HG03521 (cell line): Measurements from ENCODE around the gene UNKL.

Experiments
- ATAC-seq: cut with Tn5 transposase; IDR thresholded peaks from one replicate; pipeline ENCODE4 v1.9.1; 2021; ENCODE audit warnings: mild to moderate bottlenecking, moderate library complexity; ENCODE audit not compliant: unreplicated experiment

UNKL gene

GRCh38 chr16:1342526-1343427, 71.7 kb downstream of the UNKL start:
- ATAC-seq, result peak; percentile 76

- no peak for ATAC-seq
Observed at GRCh38 chr16:1341495-1342420, 72.7 kb downstream of the UNKL start.

- ATAC-seq, result no peak
Observed at GRCh38 chr16:1340730-1341494, 73.6 kb downstream of the UNKL start.

GRCh38 chr16:1338855-1339675, 75.4 kb downstream of the UNKL start:
- no peak for ATAC-seq

GRCh38 chr16:1338119-1338730, 76.3 kb downstream of the UNKL start:
- ATAC-seq, result no peak

- ATAC-seq, result no peak
Observed at GRCh38 chr16:1337486-1337885, 77.0 kb downstream of the UNKL start.

- no peak for ATAC-seq
Observed at GRCh38 chr16:1336619-1337018, 77.9 kb downstream of the UNKL start.

GRCh38 chr16:1335996-1336395, 78.5 kb downstream of the UNKL start:
- no peak for ATAC-seq

GRCh38 chr16:1335211-1335971, 79.1 kb downstream of the UNKL start:
- ATAC-seq, result no peak

GRCh38 chr16:1334739-1335138, 79.8 kb downstream of the UNKL start:
- no peak for ATAC-seq

- ATAC-seq, result no peak
Observed at GRCh38 chr16:1333854-1334700, 80.4 kb downstream of the UNKL start.

GRCh38 chr16:1333149-1333812, 81.2 kb downstream of the UNKL start, which contains the start of gene BAIAP3:
TSS of gene BAIAP3 (plus strand) at chr16:1333645. CDS start at chr16:1338550, 4,905 bp downstream.
- no peak for ATAC-seq

- ATAC-seq, result no peak
Observed at GRCh38 chr16:1332618-1333148, 81.8 kb downstream of the UNKL start.

- peak; percentile 46 for ATAC-seq
Observed at GRCh38 chr16:1331712-1332617, 82.5 kb downstream of the UNKL start.

GRCh38 chr16:1330931-1331711, 83.4 kb downstream of the UNKL start:
- ATAC-seq, result no peak
